Astrocyte (in vitro differentiated cells and primary cell): ENCODE data around the gene CST3. TPM values are rescaled to one million over a fixed set of nuclear protein-coding genes. Genes with fewer than 3 reads are reported as not detected.

ENCODE experiments used
- DNase-seq: peaks from one replicate; pipeline ENCODE4 v3.0.0-alpha.2; 2010; ENCODE audit warnings: low read depth
- FAIRE-seq: peaks from 2 replicates; lab custom pipeline; 2011; peaks lifted over from hg19 to GRCh38; lab: Jason Lieb, UNC
- H2AFZ ChIP-seq: 2 replicates; pipeline ENCODE4 v1.6.0; 2012; ENCODE audit warnings: low read depth, low read length, inconsistent platforms
- H3K27ac ChIP-seq: 2 replicates; pipeline ENCODE4 v1.5.1; 2011; ENCODE audit warnings: low read depth, low read length, inconsistent platforms
- H3K27me3 ChIP-seq: 2 replicates; pipeline ENCODE4 v1.6.0; 2011; ENCODE audit warnings: low read length, inconsistent platforms; ENCODE audit not compliant: insufficient read depth
- H3K36me3 ChIP-seq: 2 replicates; pipeline ENCODE4 v1.5.1; 2011; ENCODE audit warnings: low read length, inconsistent platforms; ENCODE audit not compliant: insufficient read depth
- H3K4me1 ChIP-seq: 2 replicates; pipeline ENCODE4 v1.5.1; 2011; ENCODE audit warnings: low read length, inconsistent platforms; ENCODE audit not compliant: insufficient read depth
- H3K4me2 ChIP-seq: 2 replicates; pipeline ENCODE4 v1.6.0; 2012; ENCODE audit warnings: low read length, inconsistent platforms
- H3K4me3 ChIP-seq: 2 replicates; pipeline ENCODE4 v1.5.1; 2011; ENCODE audit warnings: low read depth, mild to moderate bottlenecking, low read length, inconsistent platforms; ENCODE audit not compliant: insufficient read depth
- H3K79me2 ChIP-seq: 2 replicates; pipeline ENCODE4 v1.6.0; 2012; ENCODE audit warnings: mild to moderate bottlenecking, low read length, inconsistent platforms; ENCODE audit not compliant: insufficient read depth
- H3K9ac ChIP-seq: 2 replicates; pipeline ENCODE4 v1.6.0; 2012; ENCODE audit warnings: mild to moderate bottlenecking, low read length, inconsistent platforms
- H3K9me3 ChIP-seq: 2 replicates; pipeline ENCODE4 v1.5.1; 2012; ENCODE audit warnings: low read depth, mild to moderate bottlenecking, low read length, inconsistent platforms; ENCODE audit not compliant: insufficient read depth
- H4K20me1 ChIP-seq: 2 replicates; pipeline ENCODE4 v1.6.0; 2012; ENCODE audit warnings: low read length, inconsistent platforms; ENCODE audit not compliant: insufficient read depth
- H3K27ac Mint-ChIP-seq: one replicate; pipeline ENCODE4 v1.8.0; 2021; ENCODE audit warnings: mild to moderate bottlenecking, mixed read lengths; ENCODE audit not compliant: unreplicated experiment
- H3K27me3 Mint-ChIP-seq: one replicate; pipeline ENCODE4 v1.8.0; 2021; ENCODE audit warnings: low read depth, mixed read lengths; ENCODE audit not compliant: unreplicated experiment
- H3K36me3 Mint-ChIP-seq: one replicate; pipeline ENCODE4 v1.8.0; 2021; ENCODE audit warnings: low read depth, mixed read lengths; ENCODE audit not compliant: unreplicated experiment
- H3K4me1 Mint-ChIP-seq: one replicate; pipeline ENCODE4 v1.8.0; 2021; ENCODE audit warnings: low read depth, mixed read lengths; ENCODE audit not compliant: unreplicated experiment
- H3K4me3 Mint-ChIP-seq: one replicate; pipeline ENCODE4 v1.8.0; 2021; ENCODE audit warnings: mild to moderate bottlenecking, moderate library complexity, mixed read lengths; ENCODE audit not compliant: unreplicated experiment
- H3K9me3 Mint-ChIP-seq: one replicate; pipeline ENCODE4 v1.8.0; 2021; ENCODE audit warnings: mild to moderate bottlenecking, mixed read lengths; ENCODE audit not compliant: unreplicated experiment
- CTCF ChIP-seq: IDR thresholded peaks from 2 replicates; pipeline ENCODE4 v1.5.1; 2011; ENCODE audit warnings: low read depth, mild to moderate bottlenecking, inconsistent platforms, low read length, moderate library complexity; ENCODE audit not compliant: insufficient read depth
- EZH2 ChIP-seq: IDR thresholded peaks from 2 replicates; pipeline ENCODE4 v1.6.1; 2012; ENCODE audit warnings: mild to moderate bottlenecking, low read length, inconsistent platforms; ENCODE audit not compliant: insufficient read depth
- total RNA-seq: library from RNA; stranded (reverse); gene quantifications from 2 replicates; pipeline ENCODE4 v1.2.1, GENCODE V29; 2021

Gene CST3
- total RNA-seq, 1 donor from 2014 or later = 316 TPM

GRCh38 chr20:23625236-23625964, 12.4 kb downstream of the CST3 start:
- Mint-ChIP-seq H3K4me3 (no peak overlapping the region), H3K27me3 (no peaks in the 10 kb centered on the region), H3K27ac (no peak overlapping the region), H3K36me3 (peaks cover 4% of the 10 kb centered on the region), H3K4me1 (peaks cover 36% of the 10 kb centered on the region), H3K9me3 (peaks cover 5% of the 10 kb centered on the region)
- no peaks in the 10 kb centered on the region for H3K36me3 ChIP-seq
- FAIRE-seq = no peak
- DNase-seq = no peak
- no peak overlapping the region for H3K4me3 ChIP-seq
- no peaks in the 10 kb centered on the region for H4K20me1 ChIP-seq
- H3K4me2 ChIP-seq = no peak overlapping the region
- no peaks in the 10 kb centered on the region for H3K27me3 ChIP-seq
- no peak for TF ChIP-seq CTCF
- TF ChIP-seq EZH2 = no peak
- H3K9me3 ChIP-seq = no peaks in the 10 kb centered on the region
- H2AFZ ChIP-seq = no peak overlapping the region
- H3K79me2 ChIP-seq = no peaks in the 10 kb centered on the region
- H3K9ac ChIP-seq = no peak overlapping the region
- no peak overlapping the region for H3K27ac ChIP-seq
- H3K4me1 ChIP-seq = peaks cover 19% of the 10 kb centered on the region

- peaks cover 14% of the 10 kb centered on the region for H3K4me1 ChIP-seq
- FAIRE-seq = no peak
- no peak overlapping the region for H3K9ac ChIP-seq
- H3K4me3 ChIP-seq = no peak overlapping the region
- H3K27me3 ChIP-seq = no peaks in the 10 kb centered on the region
- peaks cover 36% of the 10 kb centered on the region for H3K4me1 Mint-ChIP-seq
- H2AFZ ChIP-seq = no peak overlapping the region
- no peak overlapping the region for H3K4me2 ChIP-seq
- no peak overlapping the region for H3K4me3 Mint-ChIP-seq
- no peaks in the 10 kb centered on the region for H3K36me3 ChIP-seq
- peaks cover 2% of the 10 kb centered on the region for H3K27me3 Mint-ChIP-seq
- no peak for DNase-seq
- no peaks in the 10 kb centered on the region for H3K9me3 ChIP-seq
- no peaks in the 10 kb centered on the region for H3K79me2 ChIP-seq
- H3K27ac Mint-ChIP-seq = no peak overlapping the region
- peaks cover 2% of the 10 kb centered on the region for H3K9me3 Mint-ChIP-seq
- H3K27ac ChIP-seq = no peak overlapping the region
- H4K20me1 ChIP-seq = no peaks in the 10 kb centered on the region
- TF ChIP-seq EZH2 (no peak), CTCF (no peak)
- H3K36me3 Mint-ChIP-seq = peaks cover 4% of the 10 kb centered on the region
Measured at GRCh38 chr20:23624324-23624691, 13.4 kb downstream of the CST3 start.

- H3K36me3 Mint-ChIP-seq = peaks cover 4% of the 10 kb centered on the region
- no peak for FAIRE-seq
- H3K4me2 ChIP-seq = no peak overlapping the region
Measured at GRCh38 chr20:23623666-23624323, 14.0 kb downstream of the CST3 start.

More at GRCh38 chr20:23623666-23624323, 14.0 kb downstream of the CST3 start:
- no peak for DNase-seq
- no peaks in the 10 kb centered on the region for H3K27me3 ChIP-seq
- H3K9me3 ChIP-seq = no peaks in the 10 kb centered on the region
- Mint-ChIP-seq H3K4me1 (peaks cover 34% of the 10 kb centered on the region), H3K27me3 (peaks cover 2% of the 10 kb centered on the region), H3K9me3 (peaks cover 2% of the 10 kb centered on the region), H3K4me3 (no peak overlapping the region), H3K27ac (no peak overlapping the region)
- H3K79me2 ChIP-seq = no peaks in the 10 kb centered on the region
- no peak overlapping the region for H3K4me3 ChIP-seq
- no peak overlapping the region for H3K27ac ChIP-seq
- H2AFZ ChIP-seq = no peak overlapping the region
- no peaks in the 10 kb centered on the region for H3K36me3 ChIP-seq
- peaks cover 9% of the 10 kb centered on the region for H3K4me1 ChIP-seq
- H4K20me1 ChIP-seq = no peaks in the 10 kb centered on the region
- no peak overlapping the region for H3K9ac ChIP-seq
- no peak for TF ChIP-seq EZH2
- no peak for TF ChIP-seq CTCF
